ENCODE data around the gene GMDS. TPM values are rescaled to one million over a fixed set of nuclear protein-coding genes. Genes with fewer than 3 reads are reported as not detected.

The GMDS gene
- total RNA-seq, 2 donors from 2014 or later: 18.2 to 20.5 TPM

DNA sequence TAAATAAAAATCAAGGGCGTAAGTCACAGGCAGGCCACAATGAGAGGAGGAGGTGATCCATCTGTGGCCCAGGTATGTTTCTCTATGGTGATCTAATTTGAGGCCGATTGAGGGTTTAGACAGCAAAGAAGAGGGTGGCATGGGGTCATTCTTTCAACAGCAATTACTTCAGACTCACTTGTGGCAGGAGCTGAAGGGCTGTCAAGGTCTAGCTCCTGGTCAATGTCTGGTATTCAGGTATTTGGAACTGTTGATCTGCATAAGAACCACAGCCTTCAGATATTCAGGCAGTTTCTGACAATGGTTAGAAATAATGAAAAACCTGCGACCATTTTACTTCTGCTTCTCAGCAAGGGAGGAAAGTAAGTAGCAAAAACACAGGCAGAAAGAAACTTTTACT, 376.1 kb downstream of the GMDS start:
- ATAC-seq: no peak
- no peak for DNase-seq
- H3K4me1 Mint-ChIP-seq: no peaks in the 10 kb centered on the region
- H3K9me3 ChIP-seq (ENCODE audit: control insufficient read depth, low read length, poor library complexity, severe bottlenecking): no peaks in the 10 kb centered on the region
- no peaks in the 10 kb centered on the region for H3K27me3 Mint-ChIP-seq
- no peak overlapping the region for H3K4me3 Mint-ChIP-seq
- H3K36me3 Mint-ChIP-seq (ENCODE audit: low read depth): no peaks in the 10 kb centered on the region
- H3K27ac Mint-ChIP-seq: no peak overlapping the region

DNA sequence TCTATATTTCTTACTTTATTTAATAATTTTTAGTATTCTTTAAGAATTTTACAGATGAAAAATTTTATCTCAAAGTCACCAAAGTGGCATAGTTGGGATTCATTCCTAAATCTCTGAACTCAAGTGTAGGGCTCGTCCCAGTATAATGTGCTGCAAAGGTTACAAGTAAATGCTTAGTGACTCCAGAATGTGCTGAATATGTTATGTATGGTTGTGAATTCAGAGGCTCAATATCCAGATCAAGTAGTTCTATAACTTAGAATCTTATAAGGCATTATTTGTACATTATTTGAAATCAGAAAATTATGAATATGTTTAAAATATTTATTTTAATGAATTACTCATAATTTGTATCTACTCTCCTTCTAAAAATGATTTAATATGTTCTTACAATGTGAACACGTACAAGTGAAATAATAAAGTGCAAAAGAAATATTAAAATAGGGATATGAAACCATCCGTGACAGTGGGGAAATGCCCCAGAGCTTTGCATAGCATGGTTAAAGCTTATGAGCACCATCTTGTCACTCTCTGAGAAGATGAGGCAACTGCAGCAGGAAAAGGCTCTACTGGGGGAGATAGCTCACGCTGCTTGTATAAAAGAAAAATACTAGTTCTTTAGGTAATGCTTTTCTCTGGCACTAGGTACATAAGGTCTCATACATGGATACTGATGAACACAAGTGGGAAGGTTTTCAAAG, 376.7 kb downstream of the GMDS start:
- no peaks in the 10 kb centered on the region for H3K36me3 Mint-ChIP-seq (ENCODE audit: low read depth)
- H3K4me1 Mint-ChIP-seq: no peaks in the 10 kb centered on the region
- no peaks in the 10 kb centered on the region for H3K27me3 Mint-ChIP-seq
- ATAC-seq (peak; percentile 52), DNase-seq (no peak)
- no peak overlapping the region for H3K4me3 Mint-ChIP-seq
- no peaks in the 10 kb centered on the region for H3K9me3 ChIP-seq (ENCODE audit: control insufficient read depth, low read length, poor library complexity, severe bottlenecking)
- no peak overlapping the region for H3K27ac Mint-ChIP-seq

DNA sequence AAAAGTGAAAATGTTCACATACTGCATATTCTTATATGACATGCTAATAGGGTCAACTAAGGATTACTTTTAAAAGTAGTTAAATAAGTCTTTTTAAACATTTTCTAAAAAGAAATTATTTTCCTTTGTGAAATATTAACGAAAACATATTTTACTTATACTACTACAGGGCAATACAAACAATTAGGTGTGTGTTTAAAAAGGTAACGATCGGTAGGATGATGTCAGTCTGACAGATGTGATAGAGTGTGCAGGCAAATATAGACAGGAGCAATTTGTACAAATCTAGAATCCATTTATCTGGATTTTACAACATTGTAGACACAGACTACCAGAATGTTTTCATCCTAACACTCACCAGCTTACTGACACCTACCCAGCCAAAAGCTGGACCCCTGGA, 378.2 kb downstream of the GMDS start:
- ATAC-seq: no peak
- no peaks in the 10 kb centered on the region for H3K9me3 ChIP-seq (ENCODE audit: control insufficient read depth, low read length, poor library complexity, severe bottlenecking)
- no peaks in the 10 kb centered on the region for H3K36me3 Mint-ChIP-seq (ENCODE audit: low read depth)
- no peaks in the 10 kb centered on the region for H3K4me1 Mint-ChIP-seq
- no peak overlapping the region for H3K4me3 Mint-ChIP-seq
- H3K27me3 Mint-ChIP-seq: no peaks in the 10 kb centered on the region
- no peak for DNase-seq
- no peak overlapping the region for H3K27ac Mint-ChIP-seq

DNA sequence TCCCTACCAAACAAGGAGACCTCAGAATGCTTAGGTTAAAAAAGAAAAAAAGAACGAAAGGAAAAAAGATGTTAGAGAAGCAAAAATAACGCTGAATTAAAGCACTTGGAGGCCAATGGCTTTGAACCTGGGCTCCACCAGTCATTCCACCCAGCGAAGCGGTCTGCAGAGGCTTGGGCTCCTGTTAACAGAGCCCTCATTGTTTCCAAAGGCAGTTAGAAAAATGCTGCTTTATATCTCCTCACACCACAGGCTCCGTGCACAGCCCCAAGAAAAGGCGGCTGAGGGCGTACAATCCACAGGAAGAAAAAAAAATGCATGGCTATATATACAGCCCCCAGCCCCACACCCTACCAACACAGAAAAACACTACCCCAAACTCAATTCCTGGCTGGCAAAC, 379.8 kb downstream of the GMDS start:
- H3K4me3 Mint-ChIP-seq: no peak overlapping the region
- H3K4me1 Mint-ChIP-seq: no peaks in the 10 kb centered on the region
- H3K27ac Mint-ChIP-seq: no peak overlapping the region
- H3K27me3 Mint-ChIP-seq: no peaks in the 10 kb centered on the region
- ATAC-seq (no peak), DNase-seq (no peak)
- no peaks in the 10 kb centered on the region for H3K9me3 ChIP-seq (ENCODE audit: control insufficient read depth, low read length, poor library complexity, severe bottlenecking)
- H3K36me3 Mint-ChIP-seq (ENCODE audit: low read depth): peaks cover 4% of the 10 kb centered on the region

DNA sequence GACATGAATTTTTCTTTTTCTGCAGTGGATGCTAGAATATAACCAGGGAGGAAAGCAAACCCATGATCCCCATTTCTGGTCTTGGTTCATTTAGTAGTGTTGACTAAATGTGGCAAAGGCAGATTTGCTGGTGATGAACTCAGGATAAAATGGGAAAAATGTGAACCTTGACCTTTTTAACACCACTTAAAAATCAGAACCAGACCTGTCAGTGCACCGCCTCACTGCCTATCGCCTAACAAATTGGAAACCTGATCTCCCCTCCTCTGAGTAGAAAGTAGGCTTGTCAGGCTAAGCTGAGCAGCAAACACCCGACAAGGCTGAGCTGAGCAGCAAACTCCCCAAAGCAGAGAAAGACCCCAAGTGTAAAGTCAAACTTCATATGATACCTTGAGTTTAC, 380.9 kb downstream of the GMDS start:
- ATAC-seq: no peak
- no peak overlapping the region for H3K27ac Mint-ChIP-seq
- no peak overlapping the region for H3K4me3 Mint-ChIP-seq
- no peaks in the 10 kb centered on the region for H3K9me3 ChIP-seq (ENCODE audit: control insufficient read depth, low read length, poor library complexity, severe bottlenecking)
- no peak for DNase-seq
- peaks cover 2% of the 10 kb centered on the region for H3K4me1 Mint-ChIP-seq
- H3K27me3 Mint-ChIP-seq: no peaks in the 10 kb centered on the region
- peaks cover 5% of the 10 kb centered on the region for H3K36me3 Mint-ChIP-seq (ENCODE audit: low read depth)

DNA sequence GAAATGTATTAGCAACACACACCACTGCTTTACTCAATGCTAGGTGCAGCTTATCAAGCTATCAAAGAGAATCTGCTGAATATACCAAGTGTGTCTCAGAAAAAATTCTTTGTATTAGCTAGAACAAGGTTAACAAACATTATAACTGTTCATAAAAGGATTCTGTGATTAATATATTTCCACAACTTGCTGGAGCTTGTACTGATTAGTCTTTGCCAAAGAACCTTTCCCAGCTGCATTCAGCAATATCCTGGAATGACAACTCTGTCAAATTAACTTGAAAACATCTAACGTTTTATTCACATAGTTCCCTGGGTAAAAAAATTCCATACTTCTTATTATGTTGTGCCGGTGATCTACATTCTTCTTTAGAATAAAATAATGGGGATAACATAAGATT, 383.0 kb downstream of the GMDS start:
- no peak overlapping the region for H3K27ac Mint-ChIP-seq
- no peak for ATAC-seq
- H3K27me3 Mint-ChIP-seq: no peaks in the 10 kb centered on the region

DNA sequence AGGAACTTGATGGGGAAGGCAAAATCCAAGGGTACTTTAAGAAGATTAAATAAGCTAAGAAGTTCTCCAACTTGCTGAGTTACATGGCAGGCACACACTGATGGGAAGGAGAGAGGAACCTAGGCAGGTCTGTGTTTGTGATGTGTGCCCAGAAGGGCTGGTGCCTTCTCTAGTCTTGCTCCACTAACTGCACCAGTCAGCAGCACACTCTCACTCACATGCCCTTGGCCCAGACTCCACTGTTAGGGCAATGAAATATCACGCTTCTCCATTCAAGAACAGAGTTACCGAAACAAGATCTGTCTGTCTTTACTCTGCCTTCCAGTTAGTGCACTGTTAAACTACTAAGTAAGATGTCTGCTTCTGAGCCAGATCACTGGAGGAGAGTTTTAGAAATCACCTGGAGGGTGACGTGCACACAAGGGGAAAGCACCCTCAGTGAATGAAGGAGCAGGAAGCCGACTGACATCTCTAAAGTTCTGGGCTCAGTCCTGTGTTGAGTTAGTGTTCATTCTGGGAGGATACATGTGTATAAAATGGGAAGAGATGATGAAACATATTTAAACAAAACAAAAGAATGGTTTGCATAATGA, 384.6 kb downstream of the GMDS start:
- DNase-seq: no peak
- H3K4me3 Mint-ChIP-seq: no peak overlapping the region
- no peaks in the 10 kb centered on the region for H3K27me3 Mint-ChIP-seq
- H3K4me1 Mint-ChIP-seq: peaks cover 2% of the 10 kb centered on the region
- ATAC-seq: no peak
- no peak overlapping the region for H3K27ac Mint-ChIP-seq
- H3K36me3 Mint-ChIP-seq (ENCODE audit: low read depth): peaks cover 5% of the 10 kb centered on the region
- H3K9me3 ChIP-seq (ENCODE audit: control insufficient read depth, low read length, poor library complexity, severe bottlenecking): no peaks in the 10 kb centered on the region

More for the DNA sequence above, 383.0 kb downstream of the GMDS start:
- no peak overlapping the region for H3K4me3 Mint-ChIP-seq
- H3K4me1 Mint-ChIP-seq: peaks cover 2% of the 10 kb centered on the region
- DNase-seq: no peak
- peaks cover 5% of the 10 kb centered on the region for H3K36me3 Mint-ChIP-seq (ENCODE audit: low read depth)
- H3K9me3 ChIP-seq (ENCODE audit: control insufficient read depth, low read length, poor library complexity, severe bottlenecking): no peaks in the 10 kb centered on the region

DNA sequence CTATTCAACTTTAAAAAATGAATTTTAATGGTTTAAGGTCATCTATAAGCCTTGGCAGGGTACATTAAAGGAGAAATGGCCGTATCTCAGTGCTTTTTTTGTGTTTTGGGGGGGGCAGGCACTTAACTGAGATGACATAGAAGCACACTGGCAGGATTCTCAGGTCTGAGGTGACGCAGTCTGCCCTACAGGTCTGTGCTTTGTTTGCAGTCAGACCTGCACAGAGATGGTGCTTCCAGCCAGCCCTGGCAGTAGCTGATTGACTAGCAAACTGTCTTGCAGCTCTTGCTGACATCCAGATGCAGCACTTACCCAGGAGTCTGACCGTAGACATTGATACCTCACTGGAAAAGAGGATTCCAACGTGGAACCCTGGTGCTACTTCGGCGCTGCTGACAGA, 386.5 kb downstream of the GMDS start:
- H3K4me1 Mint-ChIP-seq: peaks cover 2% of the 10 kb centered on the region
- H3K9me3 ChIP-seq (ENCODE audit: control insufficient read depth, low read length, poor library complexity, severe bottlenecking): no peaks in the 10 kb centered on the region
- H3K36me3 Mint-ChIP-seq (ENCODE audit: low read depth): peaks cover 5% of the 10 kb centered on the region
- H3K4me3 Mint-ChIP-seq: no peak overlapping the region
- DNase-seq (no peak), ATAC-seq (no peak)
- H3K27me3 Mint-ChIP-seq: no peaks in the 10 kb centered on the region
- no peak overlapping the region for H3K27ac Mint-ChIP-seq

DNA sequence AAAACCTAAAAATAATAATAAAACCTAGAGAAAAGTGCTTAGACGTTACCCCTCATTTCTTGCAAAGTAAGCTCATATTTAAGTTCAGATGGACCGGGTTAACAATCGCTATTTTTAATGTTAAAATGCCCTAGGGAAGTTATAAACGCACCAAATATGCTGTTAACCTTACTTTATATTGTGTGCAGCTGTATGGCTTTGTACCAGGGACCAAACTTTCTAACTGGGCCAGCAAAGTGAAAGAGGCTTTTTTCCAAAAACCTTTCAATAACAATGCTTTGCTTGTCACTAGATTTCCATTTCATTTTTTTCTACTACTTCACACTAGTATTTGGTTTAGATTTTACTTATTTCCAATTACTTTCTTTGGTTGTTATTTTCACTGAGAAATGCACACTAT, 387.2 kb downstream of the GMDS start:
- ATAC-seq: no peak
- no peak for DNase-seq
- Mint-ChIP-seq H3K27ac (no peak overlapping the region), H3K4me1 (peaks cover 2% of the 10 kb centered on the region), H3K4me3 (no peak overlapping the region), H3K27me3 (no peaks in the 10 kb centered on the region), H3K36me3 (ENCODE audit: low read depth) (peaks cover 5% of the 10 kb centered on the region)
- no peaks in the 10 kb centered on the region for H3K9me3 ChIP-seq (ENCODE audit: control insufficient read depth, low read length, poor library complexity, severe bottlenecking)

DNA sequence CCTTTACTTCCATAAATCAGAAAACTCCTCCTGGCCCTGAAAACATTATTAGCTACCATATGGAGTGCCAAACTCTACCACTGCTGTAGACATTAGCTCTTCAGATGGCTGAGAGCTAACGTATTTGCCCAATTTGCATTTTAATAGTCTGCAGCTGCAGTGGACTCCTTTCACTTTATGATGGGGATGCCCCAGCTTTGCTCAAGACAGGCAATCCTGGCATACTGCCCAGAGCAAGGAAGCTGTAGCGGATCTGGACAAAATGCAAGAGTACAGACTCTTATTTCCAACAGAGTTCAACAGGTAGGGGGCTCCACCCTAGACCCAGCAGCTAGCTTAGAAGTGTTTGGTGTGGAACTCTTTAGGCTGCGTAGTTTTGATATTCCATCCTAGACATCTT, 389.0 kb downstream of the GMDS start:
- no peaks in the 10 kb centered on the region for H3K27me3 Mint-ChIP-seq
- no peak overlapping the region for H3K4me3 Mint-ChIP-seq
- H3K36me3 Mint-ChIP-seq (ENCODE audit: low read depth): peaks cover 5% of the 10 kb centered on the region
- H3K27ac Mint-ChIP-seq: no peak overlapping the region
- DNase-seq (no peak), ATAC-seq (peak; percentile 41)
- H3K9me3 ChIP-seq (ENCODE audit: control insufficient read depth, low read length, poor library complexity, severe bottlenecking): no peaks in the 10 kb centered on the region
- peaks cover 2% of the 10 kb centered on the region for H3K4me1 Mint-ChIP-seq

DNA sequence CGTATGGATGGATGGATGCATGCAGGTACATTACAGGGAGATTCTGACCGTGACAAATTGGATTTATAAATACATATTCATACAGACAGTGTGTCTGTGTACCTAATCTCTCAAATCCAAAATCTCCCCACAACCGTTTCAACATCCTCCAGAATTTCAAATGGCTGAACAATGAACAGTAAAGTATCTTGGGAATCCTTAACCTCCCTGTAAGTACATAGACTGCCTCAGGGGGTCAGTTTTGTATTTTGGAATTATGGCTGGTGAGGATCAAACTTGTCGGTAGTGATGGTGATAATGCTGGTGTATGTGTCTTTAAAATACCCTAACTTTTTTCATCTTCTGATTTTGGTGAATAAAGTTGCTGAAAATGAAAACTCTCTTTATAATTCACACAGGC, 389.5 kb downstream of the GMDS start:
- no peaks in the 10 kb centered on the region for H3K9me3 ChIP-seq (ENCODE audit: control insufficient read depth, low read length, poor library complexity, severe bottlenecking)
- Mint-ChIP-seq H3K36me3 (ENCODE audit: low read depth) (peaks cover 3% of the 10 kb centered on the region), H3K4me1 (peaks cover 2% of the 10 kb centered on the region), H3K27me3 (no peaks in the 10 kb centered on the region), H3K4me3 (no peak overlapping the region), H3K27ac (no peak overlapping the region)
- no peak for DNase-seq
- ATAC-seq: no peak

DNA sequence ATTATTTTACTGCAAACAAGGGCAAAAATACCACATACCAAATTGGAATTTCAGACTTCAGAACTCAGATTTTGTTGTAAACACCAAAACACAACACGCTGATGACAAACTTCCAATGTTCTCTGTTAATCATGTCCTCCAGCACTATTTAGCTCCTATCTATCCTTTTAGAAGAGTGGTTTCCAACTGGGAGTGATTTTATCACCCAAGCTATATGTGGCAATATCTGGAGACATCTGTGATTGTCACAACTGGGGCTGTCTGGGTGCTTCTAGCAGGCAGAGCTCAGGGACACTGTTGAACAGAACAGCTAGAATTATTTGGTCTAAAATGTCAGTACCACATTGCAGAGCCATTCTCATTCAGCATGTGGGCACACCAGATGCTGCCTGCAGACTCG, 391.1 kb downstream of the GMDS start:
- H3K27me3 Mint-ChIP-seq: no peaks in the 10 kb centered on the region
- DNase-seq (no peak), ATAC-seq (no peak)
- H3K27ac Mint-ChIP-seq: no peak overlapping the region
- H3K36me3 Mint-ChIP-seq (ENCODE audit: low read depth): no peaks in the 10 kb centered on the region
- H3K9me3 ChIP-seq (ENCODE audit: control insufficient read depth, low read length, poor library complexity, severe bottlenecking): no peaks in the 10 kb centered on the region
- H3K4me3 Mint-ChIP-seq: no peak overlapping the region
- H3K4me1 Mint-ChIP-seq: no peaks in the 10 kb centered on the region

DNA sequence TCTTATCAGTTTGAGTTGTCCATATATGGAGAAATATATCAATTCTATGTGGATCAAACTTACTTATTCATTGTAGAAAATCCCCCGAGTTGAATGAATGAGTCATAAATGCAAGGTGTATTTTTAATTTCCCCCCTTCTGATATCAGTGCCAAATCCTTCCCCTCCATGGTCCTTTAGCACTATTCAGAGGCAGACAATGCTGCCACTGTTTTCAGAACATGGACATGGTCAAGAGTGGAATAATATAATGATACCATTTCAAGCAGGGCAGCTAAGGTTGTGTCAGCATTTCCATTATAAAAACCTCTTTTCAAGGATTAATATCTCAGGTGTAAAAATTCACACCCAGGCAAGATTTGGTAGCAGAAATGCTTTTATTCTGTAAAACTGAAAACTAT, 391.6 kb downstream of the GMDS start:
- no peaks in the 10 kb centered on the region for H3K9me3 ChIP-seq (ENCODE audit: control insufficient read depth, low read length, poor library complexity, severe bottlenecking)
- no peaks in the 10 kb centered on the region for H3K36me3 Mint-ChIP-seq (ENCODE audit: low read depth)
- no peaks in the 10 kb centered on the region for H3K4me1 Mint-ChIP-seq
- ATAC-seq (no peak), DNase-seq (no peak)
- H3K4me3 Mint-ChIP-seq: no peak overlapping the region
- H3K27me3 Mint-ChIP-seq: no peaks in the 10 kb centered on the region
- no peak overlapping the region for H3K27ac Mint-ChIP-seq
